NOMO-1 (cell line): Measurements from ENCODE around the gene KRTAP26-1.
A peak's percentile ranks its signal among the peaks of the same experiment; 100 is the strongest.

Experiments
- DNase-seq, 2 experiments: peaks; one replicate each; lab custom pipeline; 2025; ENCODE audit not compliant: unreplicated experiment in 2 of 2; lab: John Stamatoyannopoulos, UW

The KRTAP26-1 gene

GRCh38 chr21:30320215-30320614 lies at the start of gene KRTAP26-1:
Gene KRTAP26-1 (minus strand): TSS chr21:30320315. CDS start chr21:30320035, 280 bp downstream.
- no peak for DNase-seq

- DNase-seq, result no peak
These were observed 35.8 kb upstream of the KRTAP26-1 start for GRCh38 chr21:30355906-30356305.

DNA sequence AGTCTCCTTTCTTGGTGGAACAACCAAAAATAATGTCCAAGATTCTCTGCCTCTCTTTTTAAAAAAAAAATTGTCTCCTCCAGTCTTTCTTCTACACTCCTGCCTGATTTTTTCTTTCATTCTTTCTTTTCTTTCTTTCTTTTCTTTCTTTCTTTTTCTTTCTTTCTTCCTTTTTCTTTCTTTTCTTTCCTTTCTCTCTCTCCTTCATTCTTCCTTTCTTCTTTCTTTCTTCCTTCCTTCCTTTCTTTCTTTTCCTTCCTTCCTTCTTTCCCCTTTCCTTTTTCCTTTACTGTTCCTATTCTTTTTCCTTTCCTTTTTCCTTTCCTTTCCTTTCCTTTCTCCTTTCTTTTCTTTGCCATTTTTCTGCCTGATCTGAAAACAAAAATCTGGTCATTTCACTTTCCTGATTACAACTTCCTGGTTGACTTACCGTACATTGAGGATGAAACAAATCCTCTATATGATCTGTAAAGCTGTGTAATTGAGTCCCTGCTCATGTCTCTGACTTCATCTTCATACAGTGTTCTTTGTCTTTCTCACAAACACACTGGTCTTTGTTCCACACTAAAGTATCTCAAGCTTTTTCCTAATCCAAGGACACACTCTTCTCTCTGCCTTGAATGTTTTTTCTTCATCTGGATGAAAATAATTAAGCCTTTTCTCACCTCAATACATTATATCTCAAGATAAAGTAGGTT lies 34.3 kb upstream of the KRTAP26-1 start:
- DNase-seq, result no peak

- no peak for DNase-seq
These were observed 31.4 kb upstream of the KRTAP26-1 start for GRCh38 chr21:30351534-30351933.

- no peak for DNase-seq
These were observed 29.5 kb upstream of the KRTAP26-1 start for GRCh38 chr21:30349572-30349971.

GRCh38 chr21:30348506-30348905 lies 28.4 kb upstream of the KRTAP26-1 start, which contains the start of gene KRTAP23-1:
Gene KRTAP23-1 (minus strand): TSS chr21:30348606. CDS start chr21:30348606, 0 bp downstream.
- DNase-seq, result no peak

GRCh38 chr21:30345014-30345413 lies 24.9 kb upstream of the KRTAP26-1 start:
- no peak for DNase-seq

DNA sequence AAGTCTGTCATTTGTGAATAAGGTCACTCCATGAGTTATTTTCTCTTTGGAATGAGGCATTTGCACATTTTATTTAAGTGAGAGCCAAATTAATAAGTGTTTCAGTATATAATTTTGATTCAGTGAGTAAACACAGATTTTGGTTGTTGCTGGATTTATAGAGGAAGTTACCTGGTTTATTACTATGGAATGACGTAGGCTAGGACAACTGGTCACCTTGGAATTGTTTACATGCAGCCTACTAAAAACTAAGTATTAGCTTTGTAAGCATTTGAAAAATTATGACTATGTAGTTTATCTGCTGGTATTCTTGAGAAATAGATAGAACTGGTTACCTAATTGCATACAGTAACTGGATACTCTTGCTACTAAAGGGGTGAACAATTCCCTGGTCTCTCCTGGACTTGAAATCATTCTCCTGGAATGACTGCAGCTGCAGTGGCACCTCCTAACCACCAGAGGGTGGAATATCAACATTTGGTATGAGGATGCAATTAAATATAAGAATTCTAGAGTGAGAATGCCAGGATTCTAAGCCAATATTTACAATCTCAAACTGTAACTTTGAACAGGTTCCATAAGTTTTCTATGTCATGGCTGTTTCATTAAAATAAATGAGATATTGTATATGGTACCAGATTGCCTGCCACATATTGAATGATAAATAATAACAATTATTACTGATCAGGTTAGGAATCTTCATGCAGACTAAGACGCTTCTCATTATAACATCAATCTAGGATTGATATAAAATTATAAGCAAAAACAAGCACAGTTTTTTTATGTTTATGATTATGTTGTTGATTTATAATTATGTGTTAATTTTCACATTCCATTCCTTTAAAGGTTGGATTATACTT lies 20.8 kb upstream of the KRTAP26-1 start:
- DNase-seq, result peak in 1 of 2 experiments; percentile 4

DNA sequence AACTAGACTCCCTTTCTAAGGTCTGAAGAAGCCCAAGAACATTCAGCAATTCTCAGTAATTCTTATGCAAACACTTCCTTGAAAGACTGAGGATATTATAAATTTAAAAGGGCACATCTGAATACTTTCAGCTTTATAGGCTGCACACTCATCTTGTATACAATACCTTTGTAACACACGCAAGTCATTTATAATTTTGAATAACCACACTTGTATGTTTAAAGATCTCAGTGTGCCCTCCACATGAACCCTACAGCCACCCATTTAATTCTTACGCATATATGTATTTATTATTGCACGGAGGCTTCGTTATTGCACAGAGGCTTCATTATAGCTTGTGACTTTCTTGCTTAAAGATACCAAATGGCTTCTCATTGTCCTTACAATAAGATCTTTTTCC lies 18.6 kb upstream of the KRTAP26-1 start:
- no peak for DNase-seq

DNA sequence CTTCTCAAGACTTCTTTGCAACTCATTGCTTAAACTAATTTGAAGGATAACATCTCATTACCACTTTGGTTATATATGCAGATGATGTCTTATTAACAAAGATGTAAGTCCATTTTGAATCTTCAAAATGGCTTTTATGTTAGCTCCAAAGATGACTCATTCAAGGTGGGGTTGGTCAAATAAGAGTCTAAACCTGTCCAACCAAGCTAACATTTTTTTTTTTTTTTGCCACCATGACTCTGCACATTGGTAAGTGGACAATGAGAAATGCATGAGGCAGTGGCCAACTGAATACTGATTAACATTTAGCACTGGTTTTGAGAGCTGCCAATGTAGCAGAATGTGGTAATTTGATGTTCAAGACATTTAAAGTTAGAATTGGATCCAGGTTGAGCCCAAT lies 17.7 kb upstream of the KRTAP26-1 start:
- DNase-seq, result no peak

DNA sequence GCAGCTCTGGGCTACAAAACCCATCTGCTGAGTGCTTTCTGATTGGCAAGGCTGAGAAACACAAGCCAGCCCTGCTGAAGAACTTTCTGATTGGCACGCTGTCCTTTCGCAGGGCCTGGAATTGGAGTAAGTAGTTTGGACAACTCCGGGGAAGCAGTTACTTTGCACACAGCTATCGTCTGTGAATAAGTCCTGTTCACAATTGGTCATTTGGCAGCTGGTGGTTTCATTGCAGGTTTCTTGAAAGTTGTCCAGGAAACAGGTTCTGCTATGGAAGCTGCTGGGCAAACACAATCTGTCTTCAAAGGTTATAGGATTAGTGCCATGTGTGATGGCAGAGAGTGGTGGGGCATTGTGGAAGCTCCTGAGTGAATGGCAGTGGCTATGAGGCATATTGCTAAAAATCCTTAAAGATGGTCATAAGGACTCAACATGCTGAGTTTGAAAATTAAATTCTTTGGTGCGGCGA lies 17.2 kb upstream of the KRTAP26-1 start, which contains the start of gene KRTAP27-1:
Gene KRTAP27-1 (minus strand): TSS at position 419 of the 469 bp plus-strand sequence. CDS start 26 bp downstream, at position 393.
- no peak for DNase-seq

GRCh38 chr21:30336596-30336995 lies 16.5 kb upstream of the KRTAP26-1 start:
- DNase-seq, result no peak

DNA sequence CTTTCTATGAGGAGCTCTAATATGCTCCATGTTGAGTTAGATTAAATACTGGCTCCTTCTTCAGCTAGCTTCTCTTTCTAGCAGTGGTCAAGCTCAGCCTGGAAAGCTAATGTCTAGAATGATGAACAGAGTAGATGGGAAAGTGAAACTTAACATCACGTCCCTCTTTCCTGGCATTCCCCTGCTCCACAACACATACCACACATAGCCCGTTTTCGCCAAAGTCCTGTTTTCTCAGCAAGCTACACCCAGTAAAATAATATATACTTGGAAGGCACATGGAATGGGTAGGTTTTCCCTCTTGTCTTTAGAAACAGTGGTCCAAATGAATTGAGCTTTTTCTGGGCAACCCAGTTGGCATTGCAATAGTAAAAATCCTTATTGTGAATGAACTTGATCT lies 13.6 kb upstream of the KRTAP26-1 start:
- no peak for DNase-seq

DNA sequence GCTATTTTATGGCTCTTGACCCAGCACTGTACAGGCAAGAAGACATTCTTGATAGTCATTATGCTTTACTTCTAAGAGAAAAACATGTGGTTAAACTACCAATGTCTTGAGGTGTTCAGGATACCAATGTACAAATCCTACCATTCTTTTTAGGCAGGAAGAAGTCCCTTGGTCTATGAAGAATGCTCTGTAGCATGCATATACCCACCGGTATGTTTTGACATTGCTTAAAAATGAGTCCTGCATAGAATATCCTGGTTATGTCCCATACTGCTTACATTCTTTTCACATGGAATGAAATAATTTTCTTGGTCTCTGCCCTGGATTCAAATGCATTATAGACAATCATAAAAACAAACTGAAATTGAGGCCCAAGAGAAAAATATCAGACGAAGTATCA lies 12.6 kb upstream of the KRTAP26-1 start:
- DNase-seq, result no peak

DNA sequence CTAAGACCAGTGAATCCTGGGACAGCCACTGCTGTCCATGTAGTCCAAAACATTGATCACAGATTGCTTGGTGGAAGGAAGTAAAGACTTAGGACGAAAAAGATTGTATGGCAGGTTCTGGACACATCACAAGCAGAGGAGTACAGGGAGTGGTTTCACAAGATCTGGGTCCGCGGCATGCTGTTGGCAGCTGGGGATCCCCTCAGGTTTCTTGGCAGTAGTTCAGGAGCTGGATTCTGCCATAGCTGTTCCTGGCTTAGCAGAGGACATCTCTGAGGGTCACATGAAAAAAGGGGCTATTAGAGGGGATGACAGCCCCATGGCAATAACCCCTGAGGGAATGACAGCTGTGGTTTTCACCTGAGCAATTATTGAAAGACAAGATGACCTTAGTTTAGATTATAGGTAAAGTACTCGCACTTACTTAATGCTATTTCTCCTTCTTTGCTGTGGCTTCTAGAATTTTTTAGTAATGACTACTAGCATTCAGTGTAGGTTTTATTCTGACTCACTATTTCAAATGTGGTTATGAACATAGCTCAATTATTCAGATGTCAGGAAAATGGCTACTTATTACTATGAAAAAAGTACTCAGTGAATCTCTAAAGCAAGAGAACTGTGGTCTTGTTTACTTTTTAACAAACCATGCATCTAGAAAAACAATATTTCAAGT lies 9.2 kb upstream of the KRTAP26-1 start:
- no peak for DNase-seq

- no peak for DNase-seq
These were observed 6.3 kb upstream of the KRTAP26-1 start for GRCh38 chr21:30326390-30326789.

- no peak for DNase-seq
These were observed 4.4 kb downstream of the KRTAP26-1 start for GRCh38 chr21:30315701-30316100.

- no peak for DNase-seq
These were observed 13.2 kb downstream of the KRTAP26-1 start for GRCh38 chr21:30306884-30307283.

GRCh38 chr21:30305136-30305535 lies 15.0 kb downstream of the KRTAP26-1 start:
- no peak for DNase-seq

DNA sequence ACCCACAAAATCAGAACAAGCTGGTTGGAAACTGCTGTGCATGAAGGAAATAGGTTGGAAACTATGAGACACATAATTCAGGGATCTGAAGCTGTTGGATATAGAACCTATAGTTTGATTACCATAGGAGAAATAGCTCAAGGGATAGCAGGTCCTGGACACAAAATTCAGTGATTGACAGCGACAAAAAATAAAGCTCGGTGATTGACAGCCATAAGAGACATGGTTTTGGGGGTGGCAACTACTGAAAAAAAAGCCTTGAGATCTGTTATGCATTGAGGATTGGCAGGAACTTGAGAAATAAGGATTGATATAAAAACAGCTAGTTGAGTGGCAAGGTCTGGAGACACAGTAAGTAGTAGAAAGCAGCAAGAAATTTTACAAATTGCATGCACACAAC lies 30.9 kb downstream of the KRTAP26-1 start, which contains the start of gene KRTAP25-1:
Gene KRTAP25-1 (minus strand): TSS at position 300 of the 400 bp plus-strand sequence. CDS start 24 bp downstream, at position 276.
- no peak for DNase-seq

DNA sequence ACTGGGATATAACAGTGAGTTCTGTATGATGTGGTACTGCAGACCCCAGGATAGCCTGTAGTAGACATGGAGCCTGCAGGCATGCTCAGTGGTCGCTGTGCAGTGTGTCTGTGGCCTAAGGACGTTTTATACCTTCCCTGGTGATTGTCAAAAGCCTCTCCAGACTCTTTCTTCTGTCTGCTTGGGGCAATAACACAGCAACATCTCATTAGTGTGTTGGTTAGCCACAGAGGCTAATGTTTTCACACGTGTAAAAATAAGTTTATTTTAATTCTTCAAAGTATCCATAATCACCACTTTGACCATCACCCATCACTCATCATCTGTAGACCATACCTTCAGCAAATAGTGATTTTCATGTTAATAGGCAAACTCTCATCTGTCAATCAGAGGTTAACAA lies 37.3 kb downstream of the KRTAP26-1 start, which contains the start of gene KRTAP24-1:
Gene KRTAP24-1 (minus strand): TSS at position 101 of the 400 bp plus-strand sequence. CDS start 18 bp downstream, at position 83.
- no peak for DNase-seq
